ENCODE results near the gene ORM2.

Gene ORM2

DNA sequence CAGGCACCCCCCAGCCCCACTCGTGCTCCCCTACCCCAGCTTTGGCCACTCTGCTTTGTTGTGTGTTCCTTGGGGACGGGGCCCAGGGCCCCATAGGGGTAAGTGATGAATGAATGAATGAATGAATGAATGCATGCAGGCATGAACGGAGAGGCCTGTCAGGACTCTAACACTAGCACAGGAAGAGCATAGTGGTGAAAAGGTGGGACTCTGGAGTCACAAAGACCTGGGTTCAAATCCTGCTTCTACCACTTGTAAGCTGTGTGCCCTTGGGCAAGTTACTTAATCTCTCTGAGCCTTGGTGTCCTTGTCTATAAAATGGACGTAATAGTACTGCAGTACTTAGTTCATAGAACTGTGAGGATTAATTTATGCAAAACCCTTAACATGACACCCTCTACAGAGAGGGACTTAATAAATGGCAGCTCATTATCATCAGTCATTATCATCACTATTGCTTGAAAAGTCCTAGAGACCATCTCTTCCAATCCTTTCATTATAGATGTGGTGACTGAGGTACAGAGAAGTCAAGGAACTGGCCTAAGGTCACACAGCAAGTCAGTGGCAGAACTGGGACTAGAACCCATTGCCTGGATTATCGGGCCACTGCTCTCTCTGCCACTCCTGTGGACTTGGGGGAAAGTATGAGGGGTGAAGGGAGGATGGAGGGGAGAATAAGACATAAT lies 13.2 kb downstream of the ORM2 start:
- no peak for TF ChIP-seq CTCF (IDR thresholded peaks at IDR 0.05; ENCODE audit: low read depth, low read length)
- DNase-seq (ENCODE audit: extremely low read depth, low read depth) = no peak

DNA sequence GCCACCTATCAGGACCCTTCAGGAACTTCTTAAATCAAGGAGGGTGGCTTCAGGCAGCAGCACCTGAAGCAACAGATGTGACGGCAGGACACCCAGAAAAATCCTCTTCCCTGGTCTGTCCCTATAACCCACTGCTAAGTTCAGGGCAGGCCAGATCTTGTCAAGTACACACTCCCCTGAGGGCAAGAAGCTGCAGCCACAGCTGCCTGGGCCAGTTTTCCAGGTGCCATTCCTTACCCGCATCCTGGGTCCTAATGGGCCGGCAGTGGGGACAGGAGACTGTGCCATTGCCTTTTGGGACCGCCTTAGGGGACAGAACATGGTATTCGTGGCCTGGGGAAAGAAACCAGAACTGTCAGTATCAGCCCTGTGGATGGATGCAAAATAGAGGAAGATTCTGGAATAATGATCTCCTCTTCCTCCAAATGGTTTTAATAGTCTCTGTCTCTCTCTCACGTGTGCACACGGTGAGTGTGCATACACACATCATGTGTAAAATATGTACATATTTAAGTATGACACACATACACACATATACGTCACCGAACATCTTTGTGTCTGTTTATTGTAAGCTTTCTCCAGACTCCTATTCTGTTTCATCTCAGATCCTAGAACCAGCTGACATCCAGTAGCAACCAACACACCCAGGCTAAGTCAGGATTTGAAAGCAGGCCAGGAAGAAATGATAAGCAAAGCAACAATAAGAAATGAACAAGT lies 14.0 kb downstream of the ORM2 start:
- no peak for DNase-seq (ENCODE audit: extremely low read depth, low read depth)
- TF ChIP-seq CTCF (IDR thresholded peaks at IDR 0.05; ENCODE audit: low read depth, low read length) = no peak

GRCh38 chr9:114344188-114344566 lies 14.5 kb downstream of the ORM2 start:
- no peak for DNase-seq (ENCODE audit: extremely low read depth, low read depth)
- TF ChIP-seq CTCF (IDR thresholded peaks at IDR 0.05; ENCODE audit: low read depth, low read length) = no peak

- no peak for TF ChIP-seq CTCF (IDR thresholded peaks at IDR 0.05; ENCODE audit: low read depth, low read length)
Measured at GRCh38 chr9:114344692-114345091, 15.0 kb downstream of the ORM2 start.

DNA sequence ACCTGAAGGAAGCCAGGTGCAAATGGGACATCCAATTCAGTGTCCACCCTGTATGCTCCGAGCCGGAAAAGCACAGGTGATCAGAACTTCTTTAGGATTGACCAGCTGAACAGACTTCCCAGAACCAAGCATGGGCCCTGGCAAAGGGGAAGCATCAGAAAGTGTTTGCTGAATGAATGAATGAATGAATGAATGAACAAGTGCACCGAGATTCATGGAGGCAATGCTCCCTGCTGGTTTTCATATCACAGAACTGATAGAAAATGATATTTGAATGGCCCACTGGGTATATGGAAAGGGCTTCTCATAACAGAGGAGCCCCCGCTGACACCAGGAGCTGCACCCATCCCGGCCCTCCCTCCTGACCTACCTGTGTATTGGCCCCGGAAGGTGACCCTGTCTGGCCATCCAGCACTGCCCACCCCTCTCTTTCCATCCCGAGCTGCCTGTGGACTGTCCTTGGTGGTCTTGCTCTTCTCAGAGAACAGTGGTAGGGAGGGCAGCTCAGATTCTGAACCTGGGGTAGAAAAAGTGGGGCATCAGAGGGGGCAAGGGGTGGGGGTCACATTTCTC lies 15.9 kb downstream of the ORM2 start:
- no peak for TF ChIP-seq CTCF (IDR thresholded peaks at IDR 0.05; ENCODE audit: low read depth, low read length)
- DNase-seq (ENCODE audit: extremely low read depth, low read depth) = no peak

More at GRCh38 chr9:114344692-114345091, 15.0 kb downstream of the ORM2 start:
- no peak for DNase-seq (ENCODE audit: extremely low read depth, low read depth)

- no peak for TF ChIP-seq CTCF (IDR thresholded peaks at IDR 0.05; ENCODE audit: low read depth, low read length)
- no peak for DNase-seq (ENCODE audit: extremely low read depth, low read depth)
Measured at GRCh38 chr9:114346146-114346545, 16.5 kb downstream of the ORM2 start.

DNA sequence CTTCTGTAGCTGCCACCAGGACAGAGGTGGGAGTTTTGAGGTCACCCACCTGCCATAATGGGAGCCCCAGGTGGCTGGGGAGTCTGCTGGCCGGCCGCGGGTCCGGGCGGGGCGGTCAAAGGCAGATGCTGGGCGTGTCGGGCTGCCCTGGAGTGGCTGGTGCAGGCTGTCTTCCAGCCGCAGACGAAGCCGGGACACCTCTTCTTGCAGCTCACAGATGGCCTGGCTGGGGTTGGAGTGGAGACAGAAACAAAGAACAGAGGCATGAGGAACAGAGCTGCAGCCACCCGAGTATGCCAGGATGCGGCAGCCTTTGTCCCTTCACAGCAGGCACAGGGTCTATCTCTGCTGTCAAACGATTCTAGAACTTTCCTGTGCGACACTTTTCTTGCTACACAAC lies 18.0 kb downstream of the ORM2 start:
- no peak for DNase-seq (ENCODE audit: extremely low read depth, low read depth)
- no peak for TF ChIP-seq CTCF (IDR thresholded peaks at IDR 0.05; ENCODE audit: low read depth, low read length)
